ENCODE data around the gene PUDP. TPM values are rescaled to one million over a fixed set of nuclear protein-coding genes. Genes with fewer than 3 reads are reported as not detected.

PUDP gene
- total RNA-seq, 2 donors from 2014 or later: 4.3 to 14.1 TPM

GRCh38 chrX:7155163-7155562 lies 7.2 kb upstream of the PUDP start:
- no peaks in the 10 kb centered on the region for H3K36me3 Mint-ChIP-seq
- no peak for ATAC-seq
- no peaks in the 10 kb centered on the region for H3K9me3 Mint-ChIP-seq
- DNase-seq (ENCODE audit: low spot score in 2 of 2): no peak
- no peak overlapping the region for H3K27ac Mint-ChIP-seq

- Mint-ChIP-seq H3K9me3 (no peaks in the 10 kb centered on the region), H3K27ac (no peak overlapping the region), H3K36me3 (no peaks in the 10 kb centered on the region)
- DNase-seq (ENCODE audit: low spot score in 2 of 2) (no peak), ATAC-seq (no peak)
These were observed 6.2 kb upstream of the PUDP start for GRCh38 chrX:7154041-7154597.

GRCh38 chrX:7153231-7153630 lies 5.3 kb upstream of the PUDP start:
- ATAC-seq (no peak), DNase-seq (ENCODE audit: low spot score in 2 of 2) (no peak)
- Mint-ChIP-seq H3K9me3 (no peaks in the 10 kb centered on the region), H3K36me3 (no peaks in the 10 kb centered on the region), H3K27ac (no peak overlapping the region)

- Mint-ChIP-seq H3K9me3 (no peaks in the 10 kb centered on the region), H3K27ac (no peak overlapping the region), H3K36me3 (no peaks in the 10 kb centered on the region)
- ATAC-seq: no peak
- no peak for DNase-seq (ENCODE audit: low spot score in 2 of 2)
These were observed 1.5 kb upstream of the PUDP start for GRCh38 chrX:7149411-7149810.

- peak within 1 kb of the TSS; percentile 82 to 85 for H3K27ac Mint-ChIP-seq
- H3K9me3 Mint-ChIP-seq: no peaks in the 10 kb centered on the region
- H3K36me3 Mint-ChIP-seq: no peaks in the 10 kb centered on the region
- ATAC-seq: peak; percentile 50 to 56
- DNase-seq (ENCODE audit: low spot score in 2 of 2): peak; percentile 12 to 57
These were observed 458 bp downstream of the PUDP start, which contains the start of gene STS for GRCh38 chrX:7147413-7147977. TSS of gene STS (plus strand) at chrX:7147712. CDS start at chrX:7253200, 105,488 bp downstream.

DNA sequence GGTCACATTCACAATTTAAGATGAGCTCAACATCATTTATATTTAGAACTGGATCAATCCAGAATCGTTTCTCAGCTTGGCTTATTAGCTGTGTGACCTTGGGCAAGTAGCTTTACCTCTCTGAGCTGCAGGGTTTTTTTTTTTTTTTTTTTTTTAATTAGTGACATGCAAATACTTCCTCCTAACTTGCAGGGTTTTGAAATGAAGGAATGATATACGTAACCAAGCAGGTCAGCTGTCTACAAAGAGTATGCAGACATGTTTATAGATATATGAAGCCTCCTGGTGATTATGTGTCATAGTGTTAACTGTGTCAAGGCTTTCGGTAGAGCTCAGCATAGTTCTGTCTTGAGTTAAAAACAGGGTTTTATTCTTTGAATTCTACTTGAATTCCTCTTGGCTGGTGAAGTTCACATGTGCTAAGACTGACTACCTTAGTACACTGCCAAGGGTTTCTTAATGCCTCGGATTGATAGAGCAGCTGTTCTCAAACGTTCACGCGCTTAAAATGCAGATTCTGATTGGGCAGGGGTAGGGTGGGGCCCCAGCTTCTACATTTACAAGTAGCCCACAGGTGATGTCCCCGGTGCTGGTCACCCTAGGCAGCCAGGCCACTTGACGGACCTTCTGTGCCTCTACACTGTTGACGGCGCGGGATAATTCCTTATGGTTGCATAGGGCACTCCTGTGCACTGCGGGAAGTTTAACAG lies 1.1 kb downstream of the PUDP start:
- DNase-seq (ENCODE audit: low spot score in 2 of 2): peak in 1 of 2 donors; percentile 1
- no peaks in the 10 kb centered on the region for H3K36me3 Mint-ChIP-seq
- ATAC-seq: peak; percentile 10 to 20
- H3K9me3 Mint-ChIP-seq: no peaks in the 10 kb centered on the region
- H3K27ac Mint-ChIP-seq: peak overlapping the region; percentile 55 to 85

DNA sequence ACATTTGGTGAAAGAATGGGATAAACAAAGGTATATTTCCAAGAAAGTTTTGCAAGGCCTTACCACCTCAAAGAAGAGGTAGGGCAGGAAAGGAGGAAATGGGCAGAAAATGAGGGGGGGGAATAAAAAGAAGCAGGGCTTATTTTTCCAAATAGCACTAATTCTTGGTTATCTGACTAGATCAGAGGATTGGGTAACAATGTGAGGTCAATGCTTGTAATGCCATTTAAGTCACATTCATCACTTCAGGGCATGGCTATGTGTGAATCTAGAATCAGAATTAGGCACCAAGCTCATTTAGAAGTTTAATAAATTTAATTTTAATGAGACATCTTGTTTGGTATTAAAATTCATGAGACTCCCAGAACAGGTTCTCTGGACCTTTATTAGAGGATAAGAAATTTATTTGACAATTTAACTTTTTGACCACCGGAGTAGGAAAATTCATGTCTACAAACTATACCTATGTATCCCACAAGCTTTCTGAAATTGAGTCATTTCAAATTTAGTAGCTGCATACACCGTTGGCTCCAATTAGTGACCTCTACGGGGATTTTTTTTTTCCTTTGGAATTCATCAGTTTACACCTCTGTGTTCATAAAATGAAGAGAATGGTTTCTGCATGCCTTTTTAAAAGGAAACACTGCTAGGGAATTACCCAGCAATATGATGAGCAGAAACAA lies 1.8 kb downstream of the PUDP start:
- ATAC-seq: no peak
- H3K9me3 Mint-ChIP-seq: no peaks in the 10 kb centered on the region
- no peak for DNase-seq (ENCODE audit: low spot score in 2 of 2)
- no peaks in the 10 kb centered on the region for H3K36me3 Mint-ChIP-seq
- H3K27ac Mint-ChIP-seq: no peak overlapping the region

DNA sequence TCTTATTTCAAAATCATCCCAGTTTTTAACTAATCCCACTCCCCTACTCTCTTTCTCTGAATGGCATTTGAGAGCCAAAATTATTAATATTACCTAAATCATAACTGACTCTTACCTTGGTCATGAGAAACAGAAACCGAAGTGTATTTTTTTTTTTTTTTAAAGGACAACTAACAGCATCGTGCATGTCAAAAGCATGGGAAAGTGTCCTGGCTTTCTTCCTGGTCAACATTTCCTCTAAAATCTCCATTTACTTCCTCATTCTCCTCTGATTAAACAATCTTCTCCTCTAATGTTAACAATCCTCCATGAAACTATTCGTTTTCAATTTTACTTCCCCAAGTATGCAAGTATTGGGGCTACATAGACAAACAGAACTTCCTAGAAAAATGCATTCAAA lies 2.5 kb downstream of the PUDP start:
- Mint-ChIP-seq H3K36me3 (no peaks in the 10 kb centered on the region), H3K27ac (no peak overlapping the region), H3K9me3 (no peaks in the 10 kb centered on the region)
- ATAC-seq: no peak
- no peak for DNase-seq (ENCODE audit: low spot score in 2 of 2)

DNA sequence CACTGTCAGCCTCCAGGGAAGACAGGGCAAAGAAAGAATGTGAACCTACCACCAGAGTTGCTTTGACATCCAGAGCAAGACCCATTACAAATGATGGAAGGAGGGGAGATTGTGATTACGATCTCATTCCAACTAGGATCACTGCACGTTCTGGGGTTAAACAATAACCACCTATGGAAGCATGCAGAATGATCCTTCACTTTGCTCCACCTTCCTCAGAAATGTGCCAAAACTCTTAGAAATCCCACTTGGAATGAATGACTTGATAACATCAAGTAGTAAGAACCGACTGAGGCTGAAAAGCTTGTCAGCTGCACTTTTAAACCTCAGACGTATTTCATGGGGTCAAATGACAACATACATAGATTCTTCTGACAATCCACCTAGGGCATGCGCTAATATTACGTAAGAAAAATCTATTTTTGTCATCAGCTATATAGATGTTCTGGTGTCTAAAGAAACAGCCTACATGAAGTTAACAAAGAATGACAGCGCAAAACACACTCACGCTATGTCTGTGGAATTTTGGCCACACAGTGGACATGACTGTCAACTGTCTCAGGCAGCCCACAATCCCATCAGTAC lies 3.9 kb downstream of the PUDP start:
- ATAC-seq (no peak), DNase-seq (ENCODE audit: low spot score in 2 of 2) (no peak)

GRCh38 chrX:7143076-7143475 lies 4.9 kb downstream of the PUDP start:
- H3K9me3 Mint-ChIP-seq: no peaks in the 10 kb centered on the region
- DNase-seq (ENCODE audit: low spot score in 2 of 2) (no peak), ATAC-seq (no peak)
- no peak overlapping the region for H3K27ac Mint-ChIP-seq
- H3K36me3 Mint-ChIP-seq: no peaks in the 10 kb centered on the region

More for the DNA sequence above, 3.9 kb downstream of the PUDP start:
- Mint-ChIP-seq H3K9me3 (no peaks in the 10 kb centered on the region), H3K27ac (no peak overlapping the region), H3K36me3 (no peaks in the 10 kb centered on the region)

- ATAC-seq: no peak
- no peaks in the 10 kb centered on the region for H3K9me3 Mint-ChIP-seq
- no peaks in the 10 kb centered on the region for H3K36me3 Mint-ChIP-seq
- DNase-seq (ENCODE audit: low spot score in 2 of 2): no peak
- no peak overlapping the region for H3K27ac Mint-ChIP-seq
These were observed 8.5 kb downstream of the PUDP start for GRCh38 chrX:7139202-7140081.

DNA sequence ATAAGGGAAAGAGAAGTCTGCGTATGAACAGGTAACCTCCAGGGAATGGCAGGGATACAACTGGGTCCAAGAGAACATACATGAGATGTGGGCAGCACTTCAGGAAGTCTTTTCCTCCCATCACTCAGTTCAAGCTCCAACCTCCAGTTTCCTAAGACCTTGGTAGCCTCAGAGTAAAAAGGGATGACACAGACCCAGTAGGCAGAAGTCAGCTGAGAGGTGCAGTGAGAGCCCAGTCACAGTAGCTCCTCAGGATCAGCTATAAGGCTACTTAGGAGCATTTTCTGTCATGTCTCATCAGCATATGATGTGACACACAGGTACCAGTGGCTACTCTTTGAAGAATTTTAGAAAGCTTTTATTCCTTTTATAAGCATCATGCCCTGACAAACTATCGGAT lies 13.0 kb downstream of the PUDP start:
- Mint-ChIP-seq H3K36me3 (no peaks in the 10 kb centered on the region), H3K9me3 (no peaks in the 10 kb centered on the region), H3K27ac (no peak overlapping the region)
- no peak for ATAC-seq
- DNase-seq (ENCODE audit: low spot score in 2 of 2): no peak

DNA sequence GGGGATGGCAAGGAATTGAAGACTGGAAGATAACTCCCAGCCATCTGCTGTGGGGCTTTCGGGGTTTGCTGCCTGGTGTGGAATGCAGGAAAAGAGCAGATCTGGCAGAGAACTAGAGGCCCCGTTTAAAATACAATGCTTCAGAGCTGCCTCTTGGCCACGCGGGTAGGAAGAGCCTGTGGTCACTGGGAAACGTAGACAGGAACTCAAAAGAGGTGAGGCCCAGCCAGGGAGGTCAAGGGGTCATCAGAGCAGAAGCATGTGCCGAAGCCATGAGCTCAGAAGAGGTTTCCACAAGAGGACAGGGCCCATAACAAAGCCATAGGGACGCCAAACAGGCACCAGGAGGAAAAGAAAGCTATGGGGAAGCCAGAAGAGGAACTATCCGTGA lies 14.9 kb downstream of the PUDP start:
- Mint-ChIP-seq H3K36me3 (no peaks in the 10 kb centered on the region), H3K9me3 (no peaks in the 10 kb centered on the region), H3K27ac (peak overlapping the region; percentile 3 to 32)
- no peak for DNase-seq (ENCODE audit: low spot score in 2 of 2)
- no peak for ATAC-seq

GRCh38 chrX:7132335-7133049 lies 15.5 kb downstream of the PUDP start:
- DNase-seq (ENCODE audit: low spot score in 2 of 2) (no peak), ATAC-seq (no peak)
- Mint-ChIP-seq H3K27ac (peak overlapping the region; percentile 3 to 32), H3K36me3 (no peaks in the 10 kb centered on the region), H3K9me3 (no peaks in the 10 kb centered on the region)

- Mint-ChIP-seq H3K36me3 (no peaks in the 10 kb centered on the region), H3K9me3 (no peaks in the 10 kb centered on the region), H3K27ac (no peak overlapping the region)
- DNase-seq (ENCODE audit: low spot score in 2 of 2) (no peak), ATAC-seq (no peak)
These were observed 16.3 kb downstream of the PUDP start for GRCh38 chrX:7131621-7132020.

DNA sequence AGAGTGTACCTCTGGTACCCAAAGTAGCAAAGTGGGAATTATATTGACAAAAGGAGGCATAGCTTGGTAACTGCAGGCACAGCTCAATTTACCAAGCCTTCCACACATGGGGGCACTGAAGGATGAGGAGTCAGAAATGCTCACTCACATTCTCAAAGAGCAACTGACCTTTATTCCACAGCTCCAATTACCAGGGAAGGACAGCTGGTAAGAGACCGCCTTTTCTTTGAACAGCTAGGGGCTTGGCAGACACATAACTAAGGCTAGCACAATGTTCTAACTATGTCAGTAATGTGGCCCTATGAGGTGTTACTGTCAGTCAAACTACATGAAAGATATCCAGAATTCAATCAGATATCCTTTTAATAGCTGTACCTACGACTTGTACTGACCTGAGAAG lies 20.9 kb downstream of the PUDP start:
- Mint-ChIP-seq H3K9me3 (no peaks in the 10 kb centered on the region), H3K36me3 (peaks cover 0 to 4% of the 10 kb centered on the region in 2 donors), H3K27ac (no peak overlapping the region)
- ATAC-seq: no peak
- no peak for DNase-seq (ENCODE audit: low spot score in 2 of 2)
